Testis (tissue), 2 donors: ENCODE results near the gene PCSK2.

Experiments
- POLR2A ChIP-seq: fragments of 450-650 bp; IDR thresholded peaks from one replicate; pipeline ENCODE4 v1.6.1; 2017; ENCODE audit warnings: antibody characterized with exemption, mild to moderate bottlenecking, moderate library complexity
- TF ChIP-seq, protein P1 (sequence below), 3 experiments: fragments of 450-650 bp in 2 of 3; fragments of 200-600 bp in 1 of 3; sonication (generic) in 1 of 3; IDR thresholded peaks; one replicate each; pipeline ENCODE4 v1.5.1; 2016 to 2019; ENCODE audit warnings: antibody characterized with exemption in 3 of 3, mild to moderate bottlenecking in 2 of 3, moderate library complexity in 1 of 3

DNA sequence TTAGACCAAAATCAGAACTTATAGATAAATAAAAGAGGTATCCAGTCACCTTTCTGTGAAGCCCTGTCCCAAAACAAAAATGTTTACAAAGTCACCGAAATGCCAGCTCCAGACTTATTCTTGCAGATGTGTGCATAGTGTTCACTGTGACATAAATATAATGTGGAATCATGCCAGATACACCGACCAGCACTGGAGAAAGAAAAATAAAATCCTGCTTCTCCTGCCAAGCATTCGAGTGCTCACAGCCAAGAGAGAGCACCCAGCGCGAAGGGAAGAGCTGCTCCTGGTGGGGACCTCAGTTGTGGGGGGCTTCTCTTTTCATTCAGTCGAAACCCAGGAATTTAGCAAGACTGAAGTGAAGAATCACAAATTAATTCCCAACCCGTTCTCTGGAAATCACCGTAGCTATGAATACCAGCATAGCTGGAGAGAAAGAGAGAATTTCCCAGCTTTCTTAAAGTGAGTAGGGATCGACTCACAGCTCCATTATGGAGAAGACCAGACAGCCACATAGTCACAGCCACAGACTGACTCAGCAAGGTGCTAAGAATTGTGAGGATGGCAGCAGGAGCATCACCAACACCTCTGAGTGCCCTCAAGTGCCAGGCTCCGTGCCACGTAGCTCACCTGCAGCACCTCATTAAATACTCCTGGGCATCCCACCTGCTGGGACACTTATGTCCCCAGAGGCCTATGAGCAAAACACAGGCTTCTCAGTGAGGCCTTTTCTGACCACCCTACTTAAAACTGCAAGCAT, 271.2 kb downstream of the PCSK2 start:
- TF ChIP-seq, protein P1, sequence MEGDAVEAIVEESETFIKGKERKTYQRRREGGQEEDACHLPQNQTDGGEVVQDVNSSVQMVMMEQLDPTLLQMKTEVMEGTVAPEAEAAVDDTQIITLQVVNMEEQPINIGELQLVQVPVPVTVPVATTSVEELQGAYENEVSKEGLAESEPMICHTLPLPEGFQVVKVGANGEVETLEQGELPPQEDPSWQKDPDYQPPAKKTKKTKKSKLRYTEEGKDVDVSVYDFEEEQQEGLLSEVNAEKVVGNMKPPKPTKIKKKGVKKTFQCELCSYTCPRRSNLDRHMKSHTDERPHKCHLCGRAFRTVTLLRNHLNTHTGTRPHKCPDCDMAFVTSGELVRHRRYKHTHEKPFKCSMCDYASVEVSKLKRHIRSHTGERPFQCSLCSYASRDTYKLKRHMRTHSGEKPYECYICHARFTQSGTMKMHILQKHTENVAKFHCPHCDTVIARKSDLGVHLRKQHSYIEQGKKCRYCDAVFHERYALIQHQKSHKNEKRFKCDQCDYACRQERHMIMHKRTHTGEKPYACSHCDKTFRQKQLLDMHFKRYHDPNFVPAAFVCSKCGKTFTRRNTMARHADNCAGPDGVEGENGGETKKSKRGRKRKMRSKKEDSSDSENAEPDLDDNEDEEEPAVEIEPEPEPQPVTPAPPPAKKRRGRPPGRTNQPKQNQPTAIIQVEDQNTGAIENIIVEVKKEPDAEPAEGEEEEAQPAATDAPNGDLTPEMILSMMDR (IDR thresholded peaks at IDR 0.05) = no peak
- TF ChIP-seq POLR2A = no peak
